SK-N-SH treated with all-trans-retinoic acid at 6 μM for 48 hours (cell line): ENCODE results near the gene OPN1SW.
A peak's percentile ranks its signal among the peaks of the same experiment; 100 is the strongest.

Experiments
- ATAC-seq: fragments of 200-7000 bp; cut with Tn5 transposase; 3 replicates; pipeline ENCODE4 v1.9.1; 2020; ENCODE audit warnings: mild to moderate bottlenecking, moderate library complexity
- ARNTL ChIP-seq: fragments of 450-650 bp; formaldehyde crosslinking; IDR thresholded peaks from 2 replicates; pipeline ENCODE4 v1.5.0; 2020; ENCODE audit warnings: low read depth, mild to moderate bottlenecking, moderate library complexity, borderline replicate concordance
- CREB5 ChIP-seq: fragments of 250-450 bp; sonication (Bioruptor Pico); IDR thresholded peaks from 2 replicates; pipeline ENCODE4 v1.5.1; 2020; ENCODE audit warnings: low read depth, mild to moderate bottlenecking, moderate library complexity
- CSDC2 ChIP-seq: fragments of 250-450 bp; sonication (Bioruptor Pico); IDR thresholded peaks from 2 replicates; pipeline ENCODE4 v1.5.0; 2020; ENCODE audit warnings: mild to moderate bottlenecking, moderate library complexity
- CSRNP3 ChIP-seq: fragments of 250-450 bp; sonication (Bioruptor Pico); IDR thresholded peaks from 2 replicates; pipeline ENCODE4 v1.5.1; 2021; ENCODE audit warnings: mild to moderate bottlenecking, moderate library complexity
- ESRRG ChIP-seq: fragments of 250-450 bp; sonication (Bioruptor Pico); IDR thresholded peaks from 2 replicates; pipeline ENCODE4 v1.6.1; 2021; ENCODE audit warnings: mild to moderate bottlenecking
- GLIS3 ChIP-seq: fragments of 250-450 bp; sonication (Bioruptor Pico); IDR thresholded peaks from 2 replicates; pipeline ENCODE4 v1.5.0; 2020; ENCODE audit warnings: mild to moderate bottlenecking, moderate library complexity
- ISL1 ChIP-seq: fragments of 250-450 bp; sonication (Bioruptor Pico); IDR thresholded peaks from 2 replicates; pipeline ENCODE4 v2.1.2; 2022; ENCODE audit warnings: mild to moderate bottlenecking, moderate library complexity
- OSR1 ChIP-seq: fragments of 250-450 bp; sonication (Bioruptor Pico); IDR thresholded peaks from 2 replicates; pipeline ENCODE4 v1.8.0; 2022; ENCODE audit warnings: moderate library complexity, mild to moderate bottlenecking, inconsistent platforms
- PATZ1 ChIP-seq: fragments of 250-450 bp; sonication (Bioruptor Pico); IDR thresholded peaks from 2 replicates; pipeline ENCODE4 v1.8.0; 2020; ENCODE audit warnings: mild to moderate bottlenecking, moderate library complexity, borderline replicate concordance
- POU6F1 ChIP-seq: fragments of 250-450 bp; sonication (Bioruptor Pico); IDR thresholded peaks from 2 replicates; pipeline ENCODE4 v1.8.0; 2021; ENCODE audit warnings: low read depth, mild to moderate bottlenecking, moderate library complexity, borderline replicate concordance
- PPARA ChIP-seq: fragments of 250-450 bp; sonication (Bioruptor Pico); IDR thresholded peaks from 2 replicates; pipeline ENCODE4 v1.5.0; 2020; ENCODE audit warnings: mild to moderate bottlenecking, borderline replicate concordance
- TOX ChIP-seq: fragments of 250-450 bp; sonication (Bioruptor Pico); IDR thresholded peaks from 2 replicates; pipeline ENCODE4 v1.8.0; 2021; ENCODE audit warnings: mild to moderate bottlenecking, moderate library complexity, borderline replicate concordance
- TSHZ2 ChIP-seq: fragments of 250-450 bp; sonication (Bioruptor Pico); IDR thresholded peaks from 2 replicates; pipeline ENCODE4 v1.5.0; 2020; ENCODE audit warnings: mild to moderate bottlenecking, moderate library complexity
- ZC3H10 ChIP-seq: fragments of 250-450 bp; sonication (Bioruptor Pico); IDR thresholded peaks from 2 replicates; pipeline ENCODE4 v1.5.1; 2021; ENCODE audit warnings: mild to moderate bottlenecking, moderate library complexity
- ZFP3 ChIP-seq: fragments of 250-450 bp; sonication (Bioruptor Pico); IDR thresholded peaks from 2 replicates; pipeline ENCODE4 v1.5.0; 2020; ENCODE audit warnings: mild to moderate bottlenecking, moderate library complexity
- ZFP30 ChIP-seq: fragments of 450-650 bp; formaldehyde crosslinking; IDR thresholded peaks from 2 replicates; pipeline ENCODE4 v1.5.0; 2022; ENCODE audit warnings: mild to moderate bottlenecking, moderate library complexity
- ZNF565 ChIP-seq: fragments of 450-650 bp; formaldehyde crosslinking; conservative IDR thresholded peaks from 2 replicates; pipeline ENCODE4 v1.5.0; 2020; ENCODE audit warnings: low read depth, mild to moderate bottlenecking, moderate library complexity
- ZNF70 ChIP-seq: fragments of 450-650 bp; formaldehyde crosslinking; IDR thresholded peaks from 2 replicates; pipeline ENCODE4 v1.5.0; 2020; ENCODE audit warnings: mild to moderate bottlenecking, moderate library complexity
- ZNF8 ChIP-seq: fragments of 450-650 bp; formaldehyde crosslinking; IDR thresholded peaks from 2 replicates; pipeline ENCODE4 v1.5.0; 2020; ENCODE audit warnings: mild to moderate bottlenecking, moderate library complexity

OPN1SW gene

GRCh38 chr7:128744366-128744905 lies 31.2 kb downstream of the OPN1SW start (continued):
- TF ChIP-seq TSHZ2 (CRISPR knock-in tag) = no peak
- TF ChIP-seq OSR1 (CRISPR knock-in tag) = no peak
- no peak for TF ChIP-seq PPARA
- no peak for TF ChIP-seq ZFP30 (CRISPR knock-in tag)
- TF ChIP-seq POU6F1 (CRISPR knock-in tag) = no peak

GRCh38 chr7:128743112-128743772 lies 32.4 kb downstream of the OPN1SW start:
- no peak for ATAC-seq
- TF ChIP-seq OSR1 (CRISPR knock-in tag) = no peak
- TF ChIP-seq TOX (CRISPR knock-in tag) = no peak
- no peak for TF ChIP-seq CSDC2 (CRISPR knock-in tag)
- TF ChIP-seq ESRRG (CRISPR knock-in tag) = no peak
- TF ChIP-seq ZC3H10 (CRISPR knock-in tag) = no peak
- no peak for TF ChIP-seq ARNTL
- TF ChIP-seq TSHZ2 (CRISPR knock-in tag) = no peak
- no peak for TF ChIP-seq ZNF70
- TF ChIP-seq GLIS3 (CRISPR knock-in tag) = no peak
- TF ChIP-seq ZNF8 (CRISPR knock-in tag) = no peak
- no peak for TF ChIP-seq ZNF565 (CRISPR knock-in tag)
- no peak for TF ChIP-seq ZFP3 (CRISPR knock-in tag)
- no peak for TF ChIP-seq ZFP30 (CRISPR knock-in tag)
- TF ChIP-seq CREB5 = no peak
- no peak for TF ChIP-seq ISL1 (CRISPR knock-in tag)

- TF ChIP-seq CSDC2 (CRISPR knock-in tag) (no peak), ISL1 (CRISPR knock-in tag) (peak; percentile 84)
- no peak for ATAC-seq
These were observed 33.4 kb downstream of the OPN1SW start for GRCh38 chr7:128742206-128742605.

- no peak for ATAC-seq
- TF ChIP-seq ISL1 (CRISPR knock-in tag) (no peak), CSRNP3 (CRISPR knock-in tag) (no peak), CREB5 (no peak), ESRRG (CRISPR knock-in tag) (no peak), PATZ1 (CRISPR knock-in tag) (no peak), ZFP3 (CRISPR knock-in tag) (no peak), CSDC2 (CRISPR knock-in tag) (no peak), ZNF8 (CRISPR knock-in tag) (no peak), OSR1 (CRISPR knock-in tag) (no peak), ZC3H10 (CRISPR knock-in tag) (no peak), GLIS3 (CRISPR knock-in tag) (no peak), POU6F1 (CRISPR knock-in tag) (no peak)
These were observed 34.1 kb downstream of the OPN1SW start for GRCh38 chr7:128741491-128741890.
